K562 (cell line): ENCODE results near the gene GPATCH4. TPM values are rescaled to one million over a fixed set of nuclear protein-coding genes. Genes with fewer than 3 reads are reported as not detected.

ENCODE experiments used
- ADNP ChIP-seq: fragments of 200-800 bp; sonication (Bioruptor generic); IDR thresholded peaks from 2 replicates; pipeline ENCODE4 v1.6.1; 2016; ENCODE audit warnings: missing genetic modification characterization, missing compliant biosample characterization
- DACH1 ChIP-seq: fragments of 450-650 bp; IDR thresholded peaks from 2 replicates; pipeline ENCODE4 v1.6.1; 2018; ENCODE audit not compliant: partially characterized antibody
- ESRRA ChIP-seq: fragments of 450-650 bp; IDR thresholded peaks from 2 replicates; pipeline ENCODE4 v1.6.1; 2014; ENCODE audit warnings: low read depth, mild to moderate bottlenecking, moderate library complexity, borderline replicate concordance
- ETS2 ChIP-seq: IDR thresholded peaks from 2 replicates; pipeline ENCODE4 v1.6.1; 2016; ENCODE audit warnings: borderline replicate concordance, missing genetic modification characterization, mild to moderate bottlenecking, moderate library complexity, missing compliant biosample characterization; ENCODE audit not compliant: poor library complexity, severe bottlenecking
- GATA2 ChIP-seq: sonication (generic); formaldehyde crosslinking; IDR thresholded peaks from 2 replicates; pipeline ENCODE4 v1.4.0; 2020; ENCODE audit warnings: mild to moderate bottlenecking, missing genetic modification reagents
- JUNB ChIP-seq: fragments of 450-650 bp; formaldehyde crosslinking; conservative IDR thresholded peaks from 2 replicates; pipeline ENCODE4 v1.4.0; 2020; ENCODE audit warnings: mild to moderate bottlenecking
- KLF1 ChIP-seq: fragments of 450-650 bp; IDR thresholded peaks from 2 replicates; pipeline ENCODE4 v1.6.1; 2016; ENCODE audit warnings: missing genetic modification characterization, missing compliant biosample characterization
- POLR2G ChIP-seq: fragments of 200-400 bp; formaldehyde crosslinking; IDR thresholded peaks from 2 replicates; pipeline ENCODE4 v1.6.1; 2017; ENCODE audit warnings: low read depth, mild to moderate bottlenecking, antibody characterized with exemption, low read length, moderate library complexity
- RHOXF2B ChIP-seq: fragments of 250-450 bp; sonication (Bioruptor Pico); conservative IDR thresholded peaks from 2 replicates; pipeline ENCODE4 v1.5.1; 2021
- SMAD3 ChIP-seq: fragments of 450-650 bp; formaldehyde crosslinking; conservative IDR thresholded peaks from 2 replicates; pipeline ENCODE4 v1.4.0; 2020; ENCODE audit warnings: mild to moderate bottlenecking
- SREBF1 ChIP-seq: fragments of 150-350 bp; IDR thresholded peaks from 2 replicates; pipeline ENCODE4 v1.6.1; 2014; ENCODE audit warnings: antibody characterized with exemption, low read depth, low read length, borderline replicate concordance
- STAG1 ChIP-seq: sonication (generic); formaldehyde crosslinking; IDR thresholded peaks from 2 replicates; pipeline ENCODE4 v1.5.0; 2020; ENCODE audit warnings: missing genetic modification reagents, borderline replicate concordance
- TBP ChIP-seq: optimal IDR thresholded peaks from 2 replicates; pipeline ENCODE3; 2011; ENCODE audit warnings: low read depth, low read length, improper control_type of control experiment
- TCFL5 ChIP-seq: fragments of 250-450 bp; sonication (Bioruptor Pico); conservative IDR thresholded peaks from 2 replicates; pipeline ENCODE4 v1.6.1; 2021; ENCODE audit warnings: mild to moderate bottlenecking, moderate library complexity, matching md5 sums
- TSC22D4 ChIP-seq: fragments of 450-650 bp; IDR thresholded peaks from 2 replicates; pipeline ENCODE4 v1.6.1; 2016; ENCODE audit warnings: missing genetic modification characterization, missing biosample characterization, control low read depth
- ZFP30 ChIP-seq: fragments of 250-450 bp; sonication (Bioruptor Pico); IDR thresholded peaks from 2 replicates; pipeline ENCODE4 v1.8.0; 2022; ENCODE audit warnings: moderate library complexity, mild to moderate bottlenecking, inconsistent platforms, borderline replicate concordance
- ZNF12 ChIP-seq: sonication (generic); formaldehyde crosslinking; IDR thresholded peaks from 2 replicates; pipeline ENCODE4 v1.4.0; 2020; ENCODE audit warnings: mild to moderate bottlenecking, missing genetic modification reagents
- ZNF217 ChIP-seq: sonication (generic); formaldehyde crosslinking; IDR thresholded peaks from 2 replicates; pipeline ENCODE4 v1.8.0; 2022; ENCODE audit warnings: mild to moderate bottlenecking, missing genetic modification reagents
- ZNF224 ChIP-seq: sonication (generic); formaldehyde crosslinking; IDR thresholded peaks from 2 replicates; pipeline ENCODE4 v1.8.0; 2022; ENCODE audit warnings: mild to moderate bottlenecking, missing genetic modification reagents
- ZNF586 ChIP-seq: fragments of 450-650 bp; formaldehyde crosslinking; conservative IDR thresholded peaks from 2 replicates; pipeline ENCODE4 v1.4.0; 2020; ENCODE audit warnings: mild to moderate bottlenecking, moderate library complexity
- polyA plus RNA-seq, 8 experiments: library from polyadenylated mRNA; depleted of rRNA in 4 of 8; stranded (reverse) in 5 of 8; unstranded in 3 of 8; fragments of >200 nt; fragmentation: Nextera tagmentation in 2 of 8; fragmentation: Illumina TruSeq in 1 of 8; extraction: Ambion mirVana in 2 of 8; extraction: Trizol in 1 of 8; gene quantifications; 2 replicates each; pipeline versions ENCODE4 v1.2.1 to v1.2.3, GENCODE V29; 2011 to 2014; ENCODE audit warnings: inconsistent platforms in 1 of 8, missing spikeins in 1 of 8
- total RNA-seq, 7 experiments: library from RNA; depleted of rRNA in 6 of 7; stranded (reverse); fragments of >200 nt in 6 of 7; fragmentation: Illumina TruSeq in 2 of 7; extraction: Trizol in 2 of 7; gene quantifications; 2 replicates each; pipeline versions ENCODE4 v1.2.1 to v1.2.3, GENCODE V29; 2011 to 2021; ENCODE audit warnings: low replicate concordance in 1 of 7
- TF ChIP-seq, protein P1 (sequence below): sonication (generic); formaldehyde crosslinking; IDR thresholded peaks from 2 replicates; pipeline ENCODE4 v1.8.0; 2023; ENCODE audit warnings: missing genetic modification reagents, mild to moderate bottlenecking, borderline replicate concordance
- TF ChIP-seq, protein P2 (sequence below), 3 experiments: fragments of 200-800 bp in 1 of 3; sonication (Bioruptor generic) in 1 of 3; sonication (generic) in 1 of 3; formaldehyde crosslinking in 1 of 3; IDR thresholded peaks; 2 replicates each; pipeline versions ENCODE4 v1.6.1 to v1.8.0; 2016 to 2022; ENCODE audit warnings: mild to moderate bottlenecking in 2 of 3, missing compliant biosample characterization in 2 of 3, missing genetic modification characterization in 2 of 3, missing genetic modification reagents in 1 of 3

The GPATCH4 gene
- total and polyA plus RNA-seq, 9 of the 15 experiments (the other 6 are each of a cell fraction or from before 2014, with no cell fraction given), result 43.7 to 105 (median 76.5) TPM

DNA sequence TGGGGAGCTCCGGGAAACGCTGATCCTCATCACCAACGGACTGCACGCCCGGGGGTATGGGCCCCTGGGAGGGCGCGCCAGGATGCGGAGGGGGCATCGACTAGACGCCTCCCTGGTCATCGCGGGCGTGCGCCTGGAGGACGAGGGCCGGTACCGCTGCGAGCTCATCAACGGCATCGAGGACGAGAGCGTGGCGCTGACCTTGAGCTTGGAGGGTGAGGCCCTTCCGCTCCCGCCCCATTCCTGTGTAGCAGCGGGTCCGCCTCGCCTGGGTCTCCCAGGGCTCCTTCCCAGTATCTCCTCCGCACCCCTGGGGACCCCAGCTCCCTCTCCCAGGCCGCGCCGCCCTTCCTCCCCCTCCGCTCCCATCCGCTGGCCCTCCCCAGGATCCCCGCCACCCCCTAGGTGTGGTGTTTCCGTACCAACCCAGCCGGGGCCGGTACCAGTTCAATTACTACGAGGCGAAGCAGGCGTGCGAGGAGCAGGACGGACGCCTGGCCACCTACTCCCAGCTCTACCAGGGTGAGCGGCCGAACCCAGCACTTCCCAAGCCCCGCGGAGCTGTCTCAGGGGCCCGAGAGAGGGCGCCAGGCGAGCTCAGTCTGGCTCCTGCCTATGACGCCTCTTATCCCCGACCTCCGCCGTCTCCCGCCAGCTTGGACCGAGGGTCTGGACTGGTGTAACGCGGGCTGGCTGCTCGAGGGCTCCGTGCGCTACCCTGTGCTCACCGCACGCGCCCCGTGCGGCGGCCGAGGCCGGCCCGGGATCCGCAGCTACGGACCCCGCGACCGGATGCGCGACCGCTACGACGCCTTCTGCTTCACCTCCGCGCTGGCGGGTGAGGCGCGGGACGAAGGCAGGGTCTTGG is 22.9 kb upstream of the GPATCH4 start (continued):
- TF ChIP-seq, protein P1, sequence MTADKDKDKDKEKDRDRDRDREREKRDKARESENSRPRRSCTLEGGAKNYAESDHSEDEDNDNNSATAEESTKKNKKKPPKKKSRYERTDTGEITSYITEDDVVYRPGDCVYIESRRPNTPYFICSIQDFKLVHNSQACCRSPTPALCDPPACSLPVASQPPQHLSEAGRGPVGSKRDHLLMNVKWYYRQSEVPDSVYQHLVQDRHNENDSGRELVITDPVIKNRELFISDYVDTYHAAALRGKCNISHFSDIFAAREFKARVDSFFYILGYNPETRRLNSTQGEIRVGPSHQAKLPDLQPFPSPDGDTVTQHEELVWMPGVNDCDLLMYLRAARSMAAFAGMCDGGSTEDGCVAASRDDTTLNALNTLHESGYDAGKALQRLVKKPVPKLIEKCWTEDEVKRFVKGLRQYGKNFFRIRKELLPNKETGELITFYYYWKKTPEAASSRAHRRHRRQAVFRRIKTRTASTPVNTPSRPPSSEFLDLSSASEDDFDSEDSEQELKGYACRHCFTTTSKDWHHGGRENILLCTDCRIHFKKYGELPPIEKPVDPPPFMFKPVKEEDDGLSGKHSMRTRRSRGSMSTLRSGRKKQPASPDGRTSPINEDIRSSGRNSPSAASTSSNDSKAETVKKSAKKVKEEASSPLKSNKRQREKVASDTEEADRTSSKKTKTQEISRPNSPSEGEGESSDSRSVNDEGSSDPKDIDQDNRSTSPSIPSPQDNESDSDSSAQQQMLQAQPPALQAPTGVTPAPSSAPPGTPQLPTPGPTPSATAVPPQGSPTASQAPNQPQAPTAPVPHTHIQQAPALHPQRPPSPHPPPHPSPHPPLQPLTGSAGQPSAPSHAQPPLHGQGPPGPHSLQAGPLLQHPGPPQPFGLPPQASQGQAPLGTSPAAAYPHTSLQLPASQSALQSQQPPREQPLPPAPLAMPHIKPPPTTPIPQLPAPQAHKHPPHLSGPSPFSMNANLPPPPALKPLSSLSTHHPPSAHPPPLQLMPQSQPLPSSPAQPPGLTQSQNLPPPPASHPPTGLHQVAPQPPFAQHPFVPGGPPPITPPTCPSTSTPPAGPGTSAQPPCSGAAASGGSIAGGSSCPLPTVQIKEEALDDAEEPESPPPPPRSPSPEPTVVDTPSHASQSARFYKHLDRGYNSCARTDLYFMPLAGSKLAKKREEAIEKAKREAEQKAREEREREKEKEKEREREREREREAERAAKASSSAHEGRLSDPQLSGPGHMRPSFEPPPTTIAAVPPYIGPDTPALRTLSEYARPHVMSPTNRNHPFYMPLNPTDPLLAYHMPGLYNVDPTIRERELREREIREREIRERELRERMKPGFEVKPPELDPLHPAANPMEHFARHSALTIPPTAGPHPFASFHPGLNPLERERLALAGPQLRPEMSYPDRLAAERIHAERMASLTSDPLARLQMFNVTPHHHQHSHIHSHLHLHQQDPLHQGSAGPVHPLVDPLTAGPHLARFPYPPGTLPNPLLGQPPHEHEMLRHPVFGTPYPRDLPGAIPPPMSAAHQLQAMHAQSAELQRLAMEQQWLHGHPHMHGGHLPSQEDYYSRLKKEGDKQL (CRISPR knock-in tag), result no peak
- TF ChIP-seq STAG1 (0 out of 2 replicates have a peak, but pooled peaks have one; percentile 16), TSC22D4 (tag) (no peak), ZNF586 (CRISPR knock-in tag) (no peak), POLR2G (peak; percentile 89), ZNF12 (CRISPR knock-in tag) (peak; percentile 24), DACH1 (no peak), ADNP (tag) (no peak), ZFP30 (CRISPR knock-in tag) (no peak), TBP (peak; percentile 65), ZNF224 (CRISPR knock-in tag) (0 out of 2 replicates have a peak, but pooled peaks have one; percentile 49), SREBF1 (no peak), RHOXF2B (CRISPR knock-in tag) (no peak), ESRRA (peak; percentile 24; the same call in 1 of the 2 replicates), JUNB (CRISPR knock-in tag) (no peak), GATA2 (CRISPR knock-in tag) (no peak), ZNF217 (CRISPR knock-in tag) (no peak), SMAD3 (CRISPR knock-in tag) (no peak), TCFL5 (CRISPR knock-in tag) (no peak), ETS2 (no peak), KLF1 (tag) (no peak)
- TF ChIP-seq, protein P2, sequence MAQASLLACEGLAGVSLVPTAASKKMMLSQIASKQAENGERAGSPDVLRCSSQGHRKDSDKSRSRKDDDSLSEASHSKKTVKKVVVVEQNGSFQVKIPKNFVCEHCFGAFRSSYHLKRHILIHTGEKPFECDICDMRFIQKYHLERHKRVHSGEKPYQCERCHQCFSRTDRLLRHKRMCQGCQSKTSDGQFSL (CRISPR knock-in tag; IDR thresholded peaks at IDR 0.05), result no peak; the same call in none of the 2 replicates
- TF ChIP-seq, protein P2 (tag; IDR thresholded peaks at IDR 0.05), result no peak
